HG02571 (cell line): ENCODE results near the gene GAS2L3.
"Not testable (repeated sequence)": the region's sequence is repeated elsewhere in the genome, so short reads cannot be mapped to it uniquely, and the experiment has no call there.

ENCODE experiments used
- ATAC-seq: cut with Tn5 transposase; IDR thresholded peaks from one replicate; pipeline ENCODE4 v1.9.1; 2021; ENCODE audit warnings: mild to moderate bottlenecking, moderate library complexity; ENCODE audit not compliant: unreplicated experiment

GAS2L3 gene

GRCh38 chr12:100573292-100574186 lies at the start of gene GAS2L3:
Gene GAS2L3, plus strand, starts transcription at chr12:100573684. Its CDS starts 21,221 bp downstream, at chr12:100594905.
- peak; percentile 98 for ATAC-seq

- no peak for ATAC-seq
Observed at GRCh38 chr12:100528034-100528433, 45.5 kb upstream of the GAS2L3 start.

- no peak for ATAC-seq
Observed at GRCh38 chr12:100528471-100529127, 44.9 kb upstream of the GAS2L3 start.

- ATAC-seq = no peak
Observed at GRCh38 chr12:100529756-100530350, 43.6 kb upstream of the GAS2L3 start.

- ATAC-seq = no peak
Observed at GRCh38 chr12:100533376-100533775, 40.1 kb upstream of the GAS2L3 start.

GRCh38 chr12:100534625-100535227 lies 38.8 kb upstream of the GAS2L3 start:
- no peak for ATAC-seq

GRCh38 chr12:100539202-100539601 lies 34.3 kb upstream of the GAS2L3 start:
- no peak for ATAC-seq

GRCh38 chr12:100544165-100544564 lies 29.3 kb upstream of the GAS2L3 start:
- ATAC-seq = no peak

- ATAC-seq = no peak
Observed at GRCh38 chr12:100545092-100545491, 28.4 kb upstream of the GAS2L3 start.

- no peak for ATAC-seq
Observed at GRCh38 chr12:100553936-100554335, 19.5 kb upstream of the GAS2L3 start.

- no peak for ATAC-seq
Observed at GRCh38 chr12:100554608-100555077, 18.8 kb upstream of the GAS2L3 start.

GRCh38 chr12:100555722-100556121 lies 17.8 kb upstream of the GAS2L3 start:
- ATAC-seq = no peak

GRCh38 chr12:100557357-100557756 lies 16.1 kb upstream of the GAS2L3 start:
- ATAC-seq = no peak

- ATAC-seq = not testable (repeated sequence)
Observed at GRCh38 chr12:100559261-100559660, 14.2 kb upstream of the GAS2L3 start.

- no peak for ATAC-seq
Observed at GRCh38 chr12:100564090-100564489, 9.4 kb upstream of the GAS2L3 start.

GRCh38 chr12:100564905-100565467 lies 8.5 kb upstream of the GAS2L3 start:
- no peak for ATAC-seq

- ATAC-seq = no peak
Observed at GRCh38 chr12:100565987-100566545, 7.4 kb upstream of the GAS2L3 start.

- ATAC-seq = peak; percentile 97
Observed at GRCh38 chr12:100566887-100567637, 6.4 kb upstream of the GAS2L3 start.

- peak; percentile 16 for ATAC-seq
Observed at GRCh38 chr12:100567945-100568344, 5.5 kb upstream of the GAS2L3 start.

- no peak for ATAC-seq
Observed at GRCh38 chr12:100572184-100572583, 1.3 kb upstream of the GAS2L3 start.
